HepG2 (cell line): ENCODE measurements around the gene GRM8. TPM values are rescaled to one million over a fixed set of nuclear protein-coding genes. Genes with fewer than 3 reads are reported as not detected.

Source experiments
- ATAC-seq: fragments of 200-7000 bp; cut with Tn5 transposase; 3 replicates; pipeline ENCODE4 v1.9.1; 2020; ENCODE audit warnings: mild to moderate bottlenecking, moderate library complexity
- BruUV-seq: library from RNA; stranded (reverse); fragments of 400-500 nt; replicated peaks from 2 replicates; lab custom pipeline; 2021; lab: Mats Ljungman, UMichigan
- CTCF ChIA-PET: fragments of 300-600 bp; formaldehyde crosslinking; extraction: SDS; loops from one replicate; lab custom pipeline; 2021; ENCODE audit warnings: low total read pairs, inconsistent platforms, low intra/inter-chr PET ratio; lab: Yijun Ruan, JAX
- POLR2A ChIA-PET: fragments of 350-600 bp; sonication (Branson Sonifier 250); formaldehyde crosslinking; loops from one replicate; lab custom pipeline; 2020; ENCODE audit warnings: antibody characterized with exemption, inconsistent platforms; lab: Yijun Ruan, JAX
- DNase-seq: peaks from one replicate; pipeline ENCODE4 v3.0.0-alpha.2; 2015; ENCODE audit warnings: low spot score
- FAIRE-seq: peaks from 3 replicates; lab custom pipeline; 2011; peaks lifted over from hg19 to GRCh38; lab: Jason Lieb, UNC
- H2AFZ ChIP-seq: one replicate; pipeline ENCODE4 v1.6.1; 2011; ENCODE audit warnings: low read length, inconsistent platforms
- H3K27ac ChIP-seq: fragments of 300-600 bp; 3 replicates; pipeline ENCODE4 v1.8.0; 2011; ENCODE audit warnings: mixed run types, mild to moderate bottlenecking, mixed read lengths, low read length, inconsistent platforms; ENCODE audit not compliant: insufficient read depth; ENCODE audit errors: extremely low read length
- H3K27me3 ChIP-seq, 2 experiments: fragments of 200-600 bp in 1 of 2; 2 replicates in 1 of 2; 3 replicates in 1 of 2; pipeline versions ENCODE4 v1.6.0 to v1.8.0; 2011; ENCODE audit warnings: low read length in 2 of 2, mild to moderate bottlenecking in 2 of 2, moderate library complexity in 2 of 2, inconsistent platforms in 1 of 2; ENCODE audit not compliant: insufficient read depth in 2 of 2, control insufficient read depth in 1 of 2
- H3K36me3 ChIP-seq, 2 experiments: fragments of 200-600 bp in 1 of 2; replicated peaks in 1 of 2; 2 replicates in 1 of 2; 3 replicates in 1 of 2; pipeline versions ENCODE4 v1.5.1 to v1.8.0; 2011; ENCODE audit warnings: low read length in 2 of 2, inconsistent platforms in 1 of 2; ENCODE audit not compliant: insufficient read depth in 2 of 2, control insufficient read depth in 1 of 2
- H3K4me1 ChIP-seq: 2 replicates; pipeline ENCODE4 v1.5.1; 2012; ENCODE audit warnings: low read length, inconsistent platforms; ENCODE audit not compliant: insufficient read depth
- H3K4me2 ChIP-seq: 2 replicates; pipeline ENCODE4 v1.6.0; 2011; ENCODE audit warnings: low read depth, low read length, inconsistent platforms
- H3K4me3 ChIP-seq, 3 experiments: fragments of 200-600 bp in 1 of 3; sonication (generic), shearing (Covaris generic) in 1 of 3; replicated peaks in 1 of 3; 2 replicates each; pipeline ENCODE4 v1.5.1; 2011 to 2016; ENCODE audit warnings: low read length in 3 of 3, inconsistent platforms in 2 of 3, low read depth in 2 of 3, mild to moderate bottlenecking in 2 of 3, control low read depth in 1 of 3, mixed read lengths in 1 of 3; ENCODE audit not compliant: insufficient read depth in 1 of 3
- H3K79me2 ChIP-seq: one replicate; pipeline ENCODE4 v1.6.1; 2011; ENCODE audit warnings: low read length, inconsistent platforms; ENCODE audit not compliant: insufficient read depth
- H3K9ac ChIP-seq: 2 replicates; pipeline ENCODE4 v1.6.0; 2011; ENCODE audit warnings: mild to moderate bottlenecking, low read depth, low read length, inconsistent platforms; ENCODE audit not compliant: insufficient read depth
- H3K9me3 ChIP-seq: 2 replicates; pipeline ENCODE4 v1.5.1; 2012; ENCODE audit warnings: mild to moderate bottlenecking, low read length
- H4K20me1 ChIP-seq: 2 replicates; pipeline ENCODE4 v1.6.0; 2011; ENCODE audit warnings: inconsistent platforms, mild to moderate bottlenecking, low read length, moderate library complexity; ENCODE audit not compliant: insufficient read depth
- CHD4 ChIP-seq: fragments of 200-600 bp; sonication (generic); IDR thresholded peaks from 2 replicates; pipeline ENCODE4 v1.7.0; 2017; ENCODE audit warnings: mild to moderate bottlenecking, low read length, borderline replicate concordance
- NCOA2 ChIP-seq: sonication (generic); formaldehyde crosslinking; IDR thresholded peaks from 2 replicates; pipeline ENCODE4 v1.8.0; 2022; ENCODE audit warnings: inconsistent platforms
- RFXAP ChIP-seq: sonication (generic); formaldehyde crosslinking; IDR thresholded peaks from 2 replicates; pipeline ENCODE4 v1.4.0; 2020; ENCODE audit warnings: missing genetic modification reagents, borderline replicate concordance
- SNRNP70 ChIP-seq: fragments of 200-400 bp; formaldehyde crosslinking; IDR thresholded peaks from 2 replicates; pipeline ENCODE4 v1.6.1; 2017; ENCODE audit warnings: mild to moderate bottlenecking, low read depth, low read length, moderate library complexity
- SP4 ChIP-seq: sonication (generic); formaldehyde crosslinking; IDR thresholded peaks from 2 replicates; pipeline ENCODE4 v1.8.1; 2023; ENCODE audit warnings: mild to moderate bottlenecking, missing genetic modification reagents
- ZKSCAN8 ChIP-seq: IDR thresholded peaks from 2 replicates; pipeline ENCODE4 v1.6.1; 2016; ENCODE audit warnings: borderline replicate concordance, missing genetic modification reagents, missing compliant biosample characterization
- ZNF572 ChIP-seq: sonication (generic); formaldehyde crosslinking; IDR thresholded peaks from 2 replicates; pipeline ENCODE4 v1.5.1; 2020; ENCODE audit warnings: mild to moderate bottlenecking, missing genetic modification reagents
- ZNF83 ChIP-seq: sonication (generic); formaldehyde crosslinking; IDR thresholded peaks from 2 replicates; pipeline ENCODE4 v1.4.0; 2020; ENCODE audit warnings: missing genetic modification reagents, mild to moderate bottlenecking, borderline replicate concordance
- WGBS: methylation state at CpG from one replicate; pipeline ENCODE4 v1.1.6; 2017; ENCODE audit warnings: low lambda C conversion rate; 5-methylcytosine and 5-hydroxymethylcytosine counted together
- in situ Hi-C: cut with HindIII; loops from 2 replicates; pipeline ENCODE4 v1.10.0; 2017; ENCODE audit warnings: low pct_unique_long_range_greater_than_20kb; ENCODE audit not compliant: extremely low pct_ligation_motif_present
- intact Hi-C: fragments of 100-400 bp; cut with micrococcal nuclease; formaldehyde crosslinking; loops from one replicate; pipeline ENCODE4 v1.10.0; 2022; ENCODE audit not compliant: unreplicated experiment
- polyA plus RNA-seq, 8 experiments: library from polyadenylated mRNA; depleted of rRNA in 3 of 8; stranded (reverse) in 7 of 8; unstranded in 1 of 8; fragments of >200 nt; fragmentation: Illumina TruSeq in 4 of 8; extraction: Trizol in 4 of 8; gene quantifications; 2 replicates each; pipeline versions ENCODE4 v1.2.1 to v1.2.3, GENCODE V29; 2011 to 2016; ENCODE audit warnings: low read depth in 4 of 8, missing spikeins in 1 of 8, mixed read lengths in 1 of 8; ENCODE audit not compliant: insufficient read depth in 1 of 8
- total RNA-seq, 5 experiments: library from RNA; depleted of rRNA; stranded (reverse); fragments of >200 nt; fragmentation: Illumina TruSeq; extraction: Trizol; gene quantifications; 2 replicates each; pipeline ENCODE4 v1.2.3, GENCODE V29; 2016; ENCODE audit warnings: low read depth in 1 of 5
- TF ChIP-seq, protein P1 (sequence below): sonication (generic); formaldehyde crosslinking; IDR thresholded peaks from 2 replicates; pipeline ENCODE4 v1.8.1; 2023; ENCODE audit warnings: mild to moderate bottlenecking, missing genetic modification reagents, borderline replicate concordance
- TF ChIP-seq, protein P2 (sequence below): IDR thresholded peaks from 2 replicates; pipeline ENCODE4 v1.6.1; 2016; ENCODE audit warnings: mild to moderate bottlenecking
- TF ChIP-seq, protein P3 (sequence below): sonication (generic); formaldehyde crosslinking; IDR thresholded peaks from 2 replicates; pipeline ENCODE4 v1.4.0; 2020; ENCODE audit warnings: mild to moderate bottlenecking, missing genetic modification reagents

The GRM8 gene
- total and polyA plus RNA-seq, 2 of the 13 experiments (the other 11 are each of a cell fraction or from before 2014, with no cell fraction given) = not detected

DNA sequence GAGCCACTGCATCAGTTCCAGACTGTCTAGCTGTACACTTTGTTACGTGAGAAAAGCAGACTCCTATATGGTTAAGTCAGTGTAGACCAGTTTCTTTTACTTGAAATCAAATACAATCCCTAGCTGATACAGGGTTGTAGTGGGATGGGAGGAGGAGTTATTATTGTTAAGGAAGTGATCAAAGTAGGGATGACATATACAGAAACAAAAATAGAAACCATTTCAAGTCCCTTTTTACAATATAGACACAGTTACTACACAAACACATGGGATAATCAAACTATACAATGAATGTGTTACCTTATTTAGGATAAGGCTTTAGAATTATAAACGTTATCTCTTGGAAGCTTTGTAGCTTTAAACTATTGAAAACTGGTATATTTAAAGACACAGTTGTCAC is 233.9 kb downstream of the GRM8 start:
- H3K4me2 ChIP-seq = no peak overlapping the region
- DNase-seq (no peak), FAIRE-seq (no peak), ATAC-seq (no peak)
- TF ChIP-seq, protein P1, sequence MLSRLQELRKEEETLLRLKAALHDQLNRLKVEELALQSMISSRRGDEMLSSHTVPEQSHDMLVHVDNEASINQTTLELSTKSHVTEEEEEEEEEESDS (CRISPR knock-in tag) = no peak
- no peak for TF ChIP-seq ZNF83
- TF ChIP-seq SP4 (CRISPR knock-in tag) = no peak
- no peak for TF ChIP-seq RFXAP
- TF ChIP-seq NCOA2 (CRISPR knock-in tag) = no peak
- TF ChIP-seq ZNF572 = no peak
- TF ChIP-seq, protein P2, sequence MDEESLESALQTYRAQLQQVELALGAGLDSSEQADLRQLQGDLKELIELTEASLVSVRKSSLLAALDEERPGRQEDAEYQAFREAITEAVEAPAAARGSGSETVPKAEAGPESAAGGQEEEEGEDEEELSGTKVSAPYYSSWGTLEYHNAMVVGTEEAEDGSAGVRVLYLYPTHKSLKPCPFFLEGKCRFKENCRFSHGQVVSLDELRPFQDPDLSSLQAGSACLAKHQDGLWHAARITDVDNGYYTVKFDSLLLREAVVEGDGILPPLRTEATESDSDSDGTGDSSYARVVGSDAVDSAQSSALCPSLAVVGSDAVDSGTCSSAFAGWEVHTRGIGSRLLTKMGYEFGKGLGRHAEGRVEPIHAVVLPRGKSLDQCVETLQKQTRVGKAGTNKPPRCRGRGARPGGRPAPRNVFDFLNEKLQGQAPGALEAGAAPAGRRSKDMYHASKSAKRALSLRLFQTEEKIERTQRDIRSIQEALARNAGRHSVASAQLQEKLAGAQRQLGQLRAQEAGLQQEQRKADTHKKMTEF (CRISPR knock-in tag) = no peak
- no peak for TF ChIP-seq ZKSCAN8 (CRISPR knock-in tag)
- TF ChIP-seq, protein P3, sequence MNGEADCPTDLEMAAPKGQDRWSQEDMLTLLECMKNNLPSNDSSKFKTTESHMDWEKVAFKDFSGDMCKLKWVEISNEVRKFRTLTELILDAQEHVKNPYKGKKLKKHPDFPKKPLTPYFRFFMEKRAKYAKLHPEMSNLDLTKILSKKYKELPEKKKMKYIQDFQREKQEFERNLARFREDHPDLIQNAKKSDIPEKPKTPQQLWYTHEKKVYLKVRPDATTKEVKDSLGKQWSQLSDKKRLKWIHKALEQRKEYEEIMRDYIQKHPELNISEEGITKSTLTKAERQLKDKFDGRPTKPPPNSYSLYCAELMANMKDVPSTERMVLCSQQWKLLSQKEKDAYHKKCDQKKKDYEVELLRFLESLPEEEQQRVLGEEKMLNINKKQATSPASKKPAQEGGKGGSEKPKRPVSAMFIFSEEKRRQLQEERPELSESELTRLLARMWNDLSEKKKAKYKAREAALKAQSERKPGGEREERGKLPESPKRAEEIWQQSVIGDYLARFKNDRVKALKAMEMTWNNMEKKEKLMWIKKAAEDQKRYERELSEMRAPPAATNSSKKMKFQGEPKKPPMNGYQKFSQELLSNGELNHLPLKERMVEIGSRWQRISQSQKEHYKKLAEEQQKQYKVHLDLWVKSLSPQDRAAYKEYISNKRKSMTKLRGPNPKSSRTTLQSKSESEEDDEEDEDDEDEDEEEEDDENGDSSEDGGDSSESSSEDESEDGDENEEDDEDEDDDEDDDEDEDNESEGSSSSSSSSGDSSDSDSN (CRISPR knock-in tag) = no peak
- no peak for TF ChIP-seq CHD4
- no peak for TF ChIP-seq SNRNP70
- no peaks in the 10 kb centered on the region for H3K4me1 ChIP-seq
- ChIA-PET POLR2A (no interaction called here), CTCF (no interaction called here)
- H2AFZ ChIP-seq = no peak overlapping the region
- H3K36me3 ChIP-seq = no peaks in the 10 kb centered on the region
- in situ Hi-C loops = no loop called here
- H3K27ac ChIP-seq = no peak overlapping the region
- no TSS peak for BruUV-seq
- H3K4me3 ChIP-seq = no peak overlapping the region
- WGBS = 0% methylated on average over 2 of the region's 2 CpGs
- intact Hi-C loops = no loop called here
- H4K20me1 ChIP-seq = no peaks in the 10 kb centered on the region
- H3K79me2 ChIP-seq = no peaks in the 10 kb centered on the region
- H3K27me3 ChIP-seq = no peaks in the 10 kb centered on the region
- H3K9me3 ChIP-seq = no peaks in the 10 kb centered on the region
- H3K9ac ChIP-seq = no peak overlapping the region
